NCI-H748 treated with DMSO at 0.1 percent for 48 hours (cell line): ENCODE measurements around the gene SKP1.
"Not testable (repeated sequence)": the region's sequence is repeated elsewhere in the genome, so short reads cannot be mapped to it uniquely, and the experiment has no call there.

Source experiments
- DNase-seq: peaks from one replicate; lab custom pipeline; 2025; lab: John Stamatoyannopoulos, UW

The SKP1 gene

GRCh38 chr5:134176511-134177368 lies at the start of gene SKP1:
Gene SKP1, minus strand, starts transcription at chr5:134176950. Its CDS starts 2,928 bp downstream, at chr5:134174022.
- peak; percentile 57 for DNase-seq

DNA sequence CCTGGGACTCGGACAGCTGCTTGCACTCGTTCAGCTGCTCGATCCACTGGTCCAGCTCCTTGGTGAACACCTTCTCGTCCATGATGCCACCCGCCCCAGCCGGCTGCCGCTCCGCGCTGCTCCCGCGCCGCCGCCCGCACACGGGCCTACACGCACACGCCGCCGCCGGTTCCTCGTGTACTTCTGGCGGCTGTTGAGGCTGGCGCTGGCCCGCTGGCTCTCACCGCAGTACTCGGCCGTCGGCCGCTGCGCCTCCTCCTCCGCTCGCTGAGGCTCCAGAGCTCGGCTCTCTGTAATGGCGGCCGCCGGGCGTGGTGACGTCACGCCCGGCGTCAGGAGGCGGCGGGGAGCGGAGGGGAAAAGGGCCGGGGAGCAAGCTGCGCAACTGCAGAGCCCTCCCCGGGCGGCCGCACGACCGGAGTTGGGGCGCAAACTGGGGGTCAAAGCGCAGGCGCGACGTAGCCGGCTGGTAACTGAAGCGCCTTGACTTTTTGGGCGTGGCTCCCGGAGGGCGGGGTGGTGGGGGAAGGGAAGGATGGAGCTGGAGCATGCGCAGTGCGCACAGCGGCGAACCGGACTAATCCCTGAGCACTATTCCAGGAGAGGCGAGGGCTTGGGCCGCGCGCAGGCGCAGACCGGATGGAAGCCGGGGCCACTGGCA lies 49.2 kb upstream of the SKP1 start, which contains the start of gene PPP2CA:
PPP2CA (minus strand) TSS at position 294 of the 661 bp plus-strand sequence; CDS start at position 82, 212 bp downstream.
- DNase-seq: peak; percentile 94

DNA sequence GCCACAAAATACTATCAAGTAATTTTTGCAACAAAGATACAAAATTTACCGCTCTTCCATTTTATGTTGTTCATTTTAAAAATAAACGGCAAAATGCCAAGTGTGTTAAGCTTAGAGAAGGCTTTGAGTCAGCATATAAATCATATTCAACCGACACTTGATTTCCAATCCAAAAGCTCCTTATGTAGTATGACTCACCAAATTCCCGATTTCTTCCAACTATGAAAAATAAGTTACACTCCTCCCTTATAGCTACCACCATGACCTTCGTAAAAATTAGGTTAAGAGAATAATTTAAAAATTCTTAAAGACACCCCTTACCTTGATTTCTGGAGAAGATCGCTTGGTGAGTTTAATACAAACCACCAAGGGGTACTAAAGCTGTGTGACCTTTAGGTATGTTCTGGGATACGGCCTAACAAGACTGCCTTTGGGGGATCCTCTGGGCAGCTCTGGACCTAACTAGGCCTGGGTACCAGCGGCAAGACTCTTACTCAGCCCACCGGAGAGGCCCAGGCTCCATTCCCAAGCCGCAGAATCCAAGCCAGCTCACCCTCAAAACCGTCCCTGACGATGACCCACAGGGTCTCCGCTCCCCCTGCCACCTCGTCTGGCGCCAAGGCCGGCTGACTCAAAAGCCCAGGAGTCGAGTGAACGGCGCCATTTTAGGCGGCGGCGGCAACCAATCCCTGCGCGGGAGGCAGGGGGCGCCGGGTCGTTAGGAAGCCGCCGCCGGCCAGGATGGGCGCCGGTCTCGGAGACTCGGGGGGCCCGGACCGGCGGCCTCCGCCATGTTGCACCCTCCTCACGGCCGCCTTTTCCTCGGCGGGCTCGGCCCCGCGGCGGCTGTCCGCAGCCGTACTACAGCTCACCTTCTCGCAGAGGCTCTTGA lies 48.4 kb upstream of the SKP1 start:
- no peak for DNase-seq

DNA sequence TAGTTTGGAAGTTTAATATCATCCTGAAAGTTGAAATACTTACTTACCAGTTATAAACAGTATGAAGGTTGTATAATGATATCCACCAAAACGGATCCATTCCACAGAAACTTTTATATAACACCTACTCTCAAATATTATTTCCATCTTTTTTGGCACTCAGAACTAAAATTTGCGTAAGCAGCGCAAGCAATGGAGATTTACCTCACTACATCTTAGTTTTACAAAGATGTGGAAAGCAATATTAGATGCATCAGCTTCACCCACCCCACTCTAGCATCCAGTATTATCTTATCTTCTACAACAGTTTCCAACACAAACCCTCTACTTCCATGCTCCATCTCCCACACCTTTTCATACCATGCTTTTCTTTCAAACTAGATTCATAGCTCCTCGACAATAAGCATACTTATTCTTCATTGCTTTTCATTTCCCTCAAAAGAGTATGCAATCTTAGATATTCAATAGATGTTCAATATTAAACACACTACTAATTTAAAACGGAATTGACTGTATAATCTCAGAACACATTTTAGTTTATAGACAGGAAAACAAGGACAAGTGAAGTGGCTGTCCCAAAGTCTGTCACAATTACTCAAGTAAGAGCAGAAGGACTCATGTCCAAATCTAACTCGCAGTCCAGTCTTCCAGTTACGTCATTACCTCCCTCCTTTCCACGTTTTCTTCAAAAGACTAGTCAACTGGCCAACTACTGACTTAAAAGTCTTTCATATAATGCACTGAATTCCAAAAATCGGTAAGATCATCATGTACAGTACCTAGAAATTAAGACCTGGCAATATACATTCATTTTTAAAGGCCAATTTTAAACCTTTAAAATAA lies 46.9 kb upstream of the SKP1 start:
- DNase-seq: no peak

DNA sequence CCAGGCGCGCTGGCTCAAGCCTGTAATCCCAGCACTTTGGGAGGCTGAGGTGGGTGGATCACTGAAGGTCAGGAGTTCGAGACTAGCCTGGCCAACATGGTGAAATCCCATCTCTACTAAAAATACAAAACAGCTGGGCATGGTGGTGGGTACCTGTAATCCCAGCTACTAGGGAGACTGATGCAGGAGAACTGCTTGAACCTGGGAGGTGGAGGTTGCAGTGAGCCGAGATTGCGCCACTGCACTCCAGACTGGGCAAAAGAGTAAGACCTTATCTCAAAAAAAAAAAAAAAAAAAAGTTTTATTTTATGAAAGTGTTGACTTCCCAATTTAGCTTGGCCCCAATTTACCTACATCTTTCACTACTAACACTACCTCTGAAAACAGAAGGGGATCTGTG lies 44.9 kb upstream of the SKP1 start:
- DNase-seq: not testable (repeated sequence)

GRCh38 chr5:134215757-134216156 lies 39.0 kb upstream of the SKP1 start:
- no peak for DNase-seq

- DNase-seq: not testable (repeated sequence)
These were observed 34.7 kb upstream of the SKP1 start for GRCh38 chr5:134211263-134212031.

DNA sequence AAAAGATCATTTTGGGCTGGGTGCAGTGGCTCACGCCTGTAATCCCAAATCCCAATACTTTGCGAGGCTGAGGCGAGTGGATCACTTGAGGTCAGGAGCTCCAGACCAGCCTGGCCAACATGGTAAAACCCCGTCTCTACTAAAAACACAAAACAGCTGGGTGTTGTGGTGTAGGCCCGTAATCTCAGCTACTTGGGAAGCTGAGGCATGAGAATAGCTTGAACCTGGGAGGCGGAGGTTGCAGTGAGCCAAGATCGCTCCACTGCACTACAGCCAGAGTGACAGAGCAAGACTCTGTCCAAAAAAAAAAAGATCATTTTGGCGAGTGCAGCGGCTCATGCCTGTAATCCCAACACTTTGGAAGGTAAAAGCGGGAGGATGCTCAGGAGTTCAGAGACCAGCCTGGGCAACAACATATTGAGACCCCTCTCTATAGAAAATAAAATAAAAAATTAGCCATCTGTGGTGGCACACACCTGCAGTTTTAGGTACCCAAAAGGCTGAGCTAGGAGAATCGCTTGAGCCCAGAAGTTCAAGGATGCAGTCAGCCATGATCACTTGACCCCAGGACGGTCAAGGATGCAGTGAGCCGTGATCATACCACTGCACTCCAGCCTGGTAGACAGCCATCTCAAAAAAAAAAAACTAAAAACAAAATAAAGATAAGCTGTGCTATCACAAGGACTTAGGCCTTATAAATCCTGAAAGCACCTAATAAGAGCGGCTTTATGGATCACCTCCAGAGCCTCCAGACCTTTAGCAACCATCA lies 32.9 kb upstream of the SKP1 start:
- no peak for DNase-seq

DNA sequence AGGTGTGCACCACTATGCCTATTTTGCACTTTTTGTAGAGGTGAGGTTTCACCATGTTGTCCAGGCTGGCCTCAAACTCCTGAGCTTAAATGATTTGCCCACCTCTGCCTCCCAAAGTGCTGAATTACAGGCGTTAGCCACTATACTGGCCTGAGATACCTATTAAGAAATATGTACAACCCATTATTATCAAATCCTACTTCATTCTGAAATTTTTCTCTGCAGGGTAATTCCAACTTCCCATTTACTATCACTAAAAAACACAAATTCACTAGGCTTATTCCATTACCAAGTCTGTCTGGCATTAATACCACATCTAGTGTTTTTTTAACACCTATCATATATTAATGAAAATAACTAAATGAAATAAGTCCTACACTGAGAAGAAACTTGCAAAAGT lies 30.9 kb upstream of the SKP1 start:
- DNase-seq: no peak

DNA sequence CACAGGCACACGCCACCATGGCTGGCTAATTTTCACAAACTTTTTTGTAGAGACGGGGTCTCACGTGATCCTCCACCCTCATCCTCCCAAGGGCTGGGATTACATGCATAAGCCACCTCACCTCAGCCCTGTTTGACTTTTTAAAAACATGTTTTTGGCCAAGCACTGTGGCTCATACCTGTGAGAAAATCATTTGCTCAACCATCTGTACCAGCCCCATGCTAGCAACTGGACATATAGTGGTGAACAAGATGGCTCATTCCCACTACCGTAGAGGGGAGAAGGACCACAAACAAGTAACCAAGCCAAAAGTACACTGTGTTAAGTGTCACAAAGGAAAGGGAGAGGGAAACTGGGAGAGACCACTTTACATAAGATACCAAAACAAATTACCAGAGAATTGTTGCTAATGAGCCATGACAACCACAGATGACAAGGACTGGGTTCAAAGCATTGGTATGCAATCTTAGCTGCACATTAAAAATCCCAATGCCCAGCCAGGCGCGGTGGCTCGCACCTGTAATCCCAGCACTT lies 29.9 kb upstream of the SKP1 start:
- DNase-seq: no peak

GRCh38 chr5:134204575-134204974 lies 27.8 kb upstream of the SKP1 start:
- no peak for DNase-seq

GRCh38 chr5:134203630-134204029 lies 26.9 kb upstream of the SKP1 start:
- DNase-seq: no peak

DNA sequence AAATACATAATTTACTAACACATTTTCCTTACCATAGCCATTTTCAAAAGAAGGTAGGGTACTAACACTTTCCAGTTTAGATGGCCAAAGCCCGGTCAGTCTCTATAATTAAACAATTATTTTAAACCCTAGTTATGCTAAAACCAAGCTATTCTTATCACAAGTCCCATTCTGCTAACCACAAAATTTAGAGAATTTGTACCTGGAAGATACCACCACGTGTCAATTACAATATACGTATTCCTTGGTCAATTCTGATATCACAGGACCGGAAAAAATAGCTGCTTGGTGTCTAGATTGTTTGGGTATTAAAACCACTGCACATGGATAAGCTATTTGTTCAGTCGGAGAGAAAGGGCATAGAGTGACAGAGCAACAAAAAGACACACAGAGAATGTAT lies 18.9 kb upstream of the SKP1 start:
- DNase-seq: no peak

DNA sequence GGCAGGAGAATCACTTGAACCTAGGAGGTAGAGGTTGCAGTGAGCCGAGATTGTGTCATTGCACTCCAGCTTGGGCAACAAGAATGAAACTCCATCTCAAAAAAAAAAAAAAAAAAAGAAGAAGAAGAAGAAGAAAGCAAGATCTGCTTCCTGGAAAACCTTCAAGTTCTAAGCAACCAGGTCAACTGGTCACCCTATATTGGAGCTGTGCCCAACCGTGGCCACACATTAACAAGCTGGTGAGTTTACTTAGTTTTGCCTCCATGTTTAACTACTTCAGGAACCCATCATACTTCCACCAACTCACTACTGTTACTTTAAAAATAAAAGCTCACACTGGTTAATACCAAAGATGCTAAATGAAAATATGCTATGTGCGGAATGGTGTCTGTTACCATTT lies 12.3 kb upstream of the SKP1 start:
- no peak for DNase-seq

DNA sequence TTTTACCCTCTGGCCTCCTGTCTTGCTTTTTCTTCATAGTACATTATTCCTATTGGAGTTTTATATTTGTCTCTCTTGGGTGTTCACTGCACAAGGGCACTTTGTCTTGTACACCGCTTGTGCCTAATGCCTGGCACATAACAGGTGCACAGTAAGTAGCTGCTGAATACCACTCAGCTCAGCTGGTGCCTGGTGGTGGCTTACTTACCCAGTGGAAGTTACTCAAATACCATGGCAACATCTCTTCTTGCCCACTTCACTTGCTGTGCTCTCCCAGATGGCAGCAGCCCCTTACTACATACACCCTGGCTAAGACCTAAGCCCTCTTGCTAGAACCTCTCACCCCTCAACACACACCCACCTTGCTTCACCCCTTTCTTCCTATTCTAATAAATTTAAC lies 11.3 kb upstream of the SKP1 start:
- DNase-seq: no peak

- DNase-seq: peak; percentile 15
These were observed 7.7 kb upstream of the SKP1 start for GRCh38 chr5:134184155-134185135.

DNA sequence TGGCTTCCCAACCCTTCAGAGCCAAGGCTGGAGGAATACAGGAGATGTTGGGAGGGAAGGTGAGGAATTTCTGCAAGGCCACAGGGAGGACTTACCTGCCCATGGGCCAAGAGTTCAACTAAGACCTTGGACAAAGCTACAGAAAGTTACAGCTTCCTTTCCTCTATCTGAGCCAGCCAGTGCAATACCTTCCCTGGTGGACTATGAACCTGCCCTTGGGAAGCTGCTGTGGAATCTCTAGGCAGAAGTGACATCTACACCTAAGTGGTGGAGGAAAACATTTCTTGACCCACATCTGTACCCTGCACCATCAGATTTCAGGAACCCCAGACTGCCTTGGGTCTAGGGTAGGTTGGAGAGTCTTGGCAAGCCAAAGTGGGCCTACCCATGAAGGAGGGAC lies 6.7 kb upstream of the SKP1 start:
- no peak for DNase-seq

DNA sequence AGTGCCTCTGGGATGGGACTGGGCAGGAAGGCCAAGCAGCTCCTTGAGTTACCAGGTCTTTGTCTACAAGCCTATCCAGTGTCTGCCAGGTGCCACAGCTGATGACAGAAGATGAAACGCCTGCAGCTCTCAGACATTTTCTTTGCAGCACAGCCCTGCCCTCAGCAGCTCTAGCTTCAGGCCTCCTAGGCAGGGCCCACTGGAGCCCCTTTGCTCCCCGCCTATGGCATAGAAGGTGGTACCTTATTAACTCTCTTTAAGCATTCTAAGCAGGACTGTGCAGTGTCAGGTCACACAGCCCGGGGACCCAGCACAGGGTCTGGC lies 1.3 kb upstream of the SKP1 start:
- no peak for DNase-seq
